Lower lobe of right lung (tissue), 2 donors: ENCODE data around the gene PTPN6. TPM values are rescaled to one million over a fixed set of nuclear protein-coding genes. Genes with fewer than 3 reads are reported as not detected.

Experiments used
- ATAC-seq, 2 donors: fragments of 200-7000 bp; cut with Tn5 transposase; one replicate each; pipeline ENCODE4 v1.9.1; 2020 to 2022; ENCODE audit warnings: mild to moderate bottlenecking in 2 of 2, moderate library complexity in 2 of 2
- DNase-seq: peaks from one replicate; pipeline ENCODE4 v3.0.0-alpha.2; 2020
- H3K27ac ChIP-seq: fragments of 200-600 bp; one replicate; pipeline ENCODE4 v1.8.0; 2022
- H3K27me3 ChIP-seq: fragments of 200-600 bp; one replicate; pipeline ENCODE4 v1.8.0; 2022; ENCODE audit warnings: low read depth
- H3K36me3 ChIP-seq: fragments of 200-600 bp; one replicate; pipeline ENCODE4 v1.8.0; 2022; ENCODE audit warnings: mild to moderate bottlenecking
- H3K4me1 ChIP-seq: fragments of 200-600 bp; one replicate; pipeline ENCODE4 v1.8.0; 2022
- H3K4me3 ChIP-seq: fragments of 200-600 bp; one replicate; pipeline ENCODE4 v1.8.0; 2022; ENCODE audit warnings: mild to moderate bottlenecking
- H3K9me3 ChIP-seq: fragments of 200-600 bp; one replicate; pipeline ENCODE4 v1.8.0; 2022
- intact Hi-C: fragments of 100-400 bp; cut with DNase I; formaldehyde crosslinking; loops from one replicate; pipeline ENCODE4 v1.11.0; 2022
- total RNA-seq: library from RNA; stranded (reverse); fragmentation: NEBNext Ultra II Directional; extraction: Animal tissue kit (Norgen Biotek cat#: 25700); gene quantifications from one replicate; pipeline ENCODE4 v1.2.1, GENCODE V29; 2021
- TF ChIP-seq, protein P1 (sequence below): fragments of 200-600 bp; IDR thresholded peaks from one replicate; pipeline ENCODE4 v1.8.0; 2022; ENCODE audit warnings: antibody characterized with exemption, mild to moderate bottlenecking
- donor health status: DM: no; HTN: yes; CAD: no; lungs with severe emphysema.

Gene PTPN6
- total RNA-seq, 1 donor from 2014 or later = 209 TPM

GRCh38 chr12:6979453-6979852, 28.3 kb downstream of the PTPN6 start:
- Histone ChIP-seq H3K4me3 (no peak overlapping the region), H3K36me3 (peaks cover 94% of the 10 kb centered on the region), H3K27me3 (no peaks in the 10 kb centered on the region), H3K9me3 (no peaks in the 10 kb centered on the region), H3K27ac (peak overlapping the region; percentile 76), H3K4me1 (peaks cover 29% of the 10 kb centered on the region)
- intact Hi-C loops = no loop called here
- ATAC-seq (no peak), DNase-seq (no peak)
- TF ChIP-seq, protein P1, sequence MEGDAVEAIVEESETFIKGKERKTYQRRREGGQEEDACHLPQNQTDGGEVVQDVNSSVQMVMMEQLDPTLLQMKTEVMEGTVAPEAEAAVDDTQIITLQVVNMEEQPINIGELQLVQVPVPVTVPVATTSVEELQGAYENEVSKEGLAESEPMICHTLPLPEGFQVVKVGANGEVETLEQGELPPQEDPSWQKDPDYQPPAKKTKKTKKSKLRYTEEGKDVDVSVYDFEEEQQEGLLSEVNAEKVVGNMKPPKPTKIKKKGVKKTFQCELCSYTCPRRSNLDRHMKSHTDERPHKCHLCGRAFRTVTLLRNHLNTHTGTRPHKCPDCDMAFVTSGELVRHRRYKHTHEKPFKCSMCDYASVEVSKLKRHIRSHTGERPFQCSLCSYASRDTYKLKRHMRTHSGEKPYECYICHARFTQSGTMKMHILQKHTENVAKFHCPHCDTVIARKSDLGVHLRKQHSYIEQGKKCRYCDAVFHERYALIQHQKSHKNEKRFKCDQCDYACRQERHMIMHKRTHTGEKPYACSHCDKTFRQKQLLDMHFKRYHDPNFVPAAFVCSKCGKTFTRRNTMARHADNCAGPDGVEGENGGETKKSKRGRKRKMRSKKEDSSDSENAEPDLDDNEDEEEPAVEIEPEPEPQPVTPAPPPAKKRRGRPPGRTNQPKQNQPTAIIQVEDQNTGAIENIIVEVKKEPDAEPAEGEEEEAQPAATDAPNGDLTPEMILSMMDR = no peak

- Histone ChIP-seq H3K36me3 (peaks cover 89% of the 10 kb centered on the region), H3K27ac (peak overlapping the region; percentile 76), H3K27me3 (no peaks in the 10 kb centered on the region), H3K4me1 (peaks cover 29% of the 10 kb centered on the region), H3K4me3 (no peak overlapping the region), H3K9me3 (no peaks in the 10 kb centered on the region)
- TF ChIP-seq, protein P1 = no peak
- DNase-seq (no peak), ATAC-seq (no peak)
- intact Hi-C loops = no loop called here
These were observed 28.9 kb downstream of the PTPN6 start for GRCh38 chr12:6980075-6980474.

DNA sequence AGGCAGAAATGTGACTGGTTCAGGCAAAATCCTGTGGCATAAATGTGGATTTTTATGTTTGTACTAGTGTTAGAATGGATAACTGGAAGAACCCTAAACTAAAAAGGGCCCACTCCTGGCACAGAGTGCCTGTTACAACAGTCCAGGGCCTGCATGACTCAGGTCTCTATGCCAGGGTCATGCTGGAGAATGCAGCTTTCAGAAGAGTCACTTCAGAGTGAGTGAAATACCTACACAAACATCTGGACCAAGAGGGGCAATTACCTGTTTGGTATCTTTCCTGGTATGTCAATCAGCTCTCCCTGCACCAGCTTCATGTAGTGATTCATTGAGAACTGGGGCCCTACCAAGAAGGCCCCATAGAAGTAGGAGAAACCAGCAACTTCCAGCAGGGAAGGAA, 29.6 kb downstream of the PTPN6 start:
- Histone ChIP-seq H3K27ac (peak overlapping the region; percentile 76), H3K36me3 (peaks cover 83% of the 10 kb centered on the region), H3K27me3 (no peaks in the 10 kb centered on the region), H3K9me3 (no peaks in the 10 kb centered on the region), H3K4me3 (no peak overlapping the region), H3K4me1 (peaks cover 29% of the 10 kb centered on the region)
- DNase-seq = no peak
- TF ChIP-seq, protein P1 = no peak
- intact Hi-C loops = no loop called here
- peak; percentile 57 to 64 for ATAC-seq

- peak overlapping the region; percentile 76 for H3K27ac ChIP-seq
- no peak for DNase-seq
- no peak overlapping the region for H3K4me3 ChIP-seq
- intact Hi-C loops = no loop called here
- peaks cover 83% of the 10 kb centered on the region for H3K36me3 ChIP-seq
- TF ChIP-seq, protein P1 = no peak
- ATAC-seq = no peak
- no peaks in the 10 kb centered on the region for H3K9me3 ChIP-seq
- no peaks in the 10 kb centered on the region for H3K27me3 ChIP-seq
- H3K4me1 ChIP-seq = peaks cover 29% of the 10 kb centered on the region
These were observed 30.2 kb downstream of the PTPN6 start for GRCh38 chr12:6981152-6982052.

GRCh38 chr12:6982532-6982931, 31.4 kb downstream of the PTPN6 start:
- ATAC-seq = no peak
- Histone ChIP-seq H3K4me3 (no peak overlapping the region), H3K9me3 (no peaks in the 10 kb centered on the region), H3K27me3 (no peaks in the 10 kb centered on the region), H3K4me1 (peaks cover 34% of the 10 kb centered on the region), H3K27ac (no peak overlapping the region), H3K36me3 (peaks cover 81% of the 10 kb centered on the region)
- intact Hi-C loops = no loop called here
- no peak for DNase-seq
- TF ChIP-seq, protein P1 = no peak
